HL-60 (cell line): ENCODE data around the gene MUL1.

Source experiments
- POLR2AphosphoS5 ChIP-seq: IDR thresholded peaks from 2 replicates; pipeline ENCODE4 v1.6.1; 2012; ENCODE audit warnings: low read depth
- TF ChIP-seq, protein P1 (sequence below): IDR thresholded peaks from one replicate; pipeline ENCODE4 v1.5.1; 2011; ENCODE audit warnings: low read length, control low read depth, inconsistent platforms; ENCODE audit not compliant: insufficient read depth

DNA sequence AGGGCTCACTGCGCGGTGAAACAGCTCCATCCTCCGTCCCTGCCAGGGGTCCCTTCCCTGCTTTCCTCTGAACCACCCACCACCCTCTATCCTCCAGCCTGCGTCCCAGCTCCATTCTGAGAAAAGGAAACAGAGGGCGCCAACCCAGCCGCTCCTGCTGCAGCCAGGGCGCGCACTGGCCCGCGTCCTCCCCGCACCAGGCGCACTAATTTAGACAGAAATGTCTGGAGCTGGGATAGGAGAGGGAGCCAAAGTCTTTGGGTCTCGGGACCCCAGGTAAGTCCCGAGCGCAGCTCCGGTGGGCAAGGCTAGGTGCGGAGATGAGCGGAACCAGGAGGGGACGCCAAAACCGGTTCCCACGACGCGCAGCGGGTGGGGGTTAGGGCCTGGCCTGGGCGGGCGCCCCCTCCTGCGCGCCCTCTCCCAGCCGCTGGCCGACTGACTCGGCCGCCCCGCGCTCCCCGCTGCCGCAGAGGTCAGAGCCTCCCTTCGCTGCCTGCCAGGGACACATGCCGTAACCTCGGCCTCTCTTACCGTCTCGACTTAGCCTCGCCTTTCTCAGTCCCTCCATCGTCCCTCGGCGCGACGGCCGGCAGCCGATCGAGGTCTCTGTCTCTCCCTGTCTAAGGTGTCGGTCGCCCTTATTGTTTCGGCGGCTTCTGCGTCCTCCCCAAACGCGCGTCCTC is 24.0 kb downstream of the MUL1 start:
- TF ChIP-seq, protein P1, sequence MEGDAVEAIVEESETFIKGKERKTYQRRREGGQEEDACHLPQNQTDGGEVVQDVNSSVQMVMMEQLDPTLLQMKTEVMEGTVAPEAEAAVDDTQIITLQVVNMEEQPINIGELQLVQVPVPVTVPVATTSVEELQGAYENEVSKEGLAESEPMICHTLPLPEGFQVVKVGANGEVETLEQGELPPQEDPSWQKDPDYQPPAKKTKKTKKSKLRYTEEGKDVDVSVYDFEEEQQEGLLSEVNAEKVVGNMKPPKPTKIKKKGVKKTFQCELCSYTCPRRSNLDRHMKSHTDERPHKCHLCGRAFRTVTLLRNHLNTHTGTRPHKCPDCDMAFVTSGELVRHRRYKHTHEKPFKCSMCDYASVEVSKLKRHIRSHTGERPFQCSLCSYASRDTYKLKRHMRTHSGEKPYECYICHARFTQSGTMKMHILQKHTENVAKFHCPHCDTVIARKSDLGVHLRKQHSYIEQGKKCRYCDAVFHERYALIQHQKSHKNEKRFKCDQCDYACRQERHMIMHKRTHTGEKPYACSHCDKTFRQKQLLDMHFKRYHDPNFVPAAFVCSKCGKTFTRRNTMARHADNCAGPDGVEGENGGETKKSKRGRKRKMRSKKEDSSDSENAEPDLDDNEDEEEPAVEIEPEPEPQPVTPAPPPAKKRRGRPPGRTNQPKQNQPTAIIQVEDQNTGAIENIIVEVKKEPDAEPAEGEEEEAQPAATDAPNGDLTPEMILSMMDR, result no peak
- TF ChIP-seq POLR2AphosphoS5, result no peak
